HG03521 (cell line): ENCODE results near the gene PRSS27.
"Not testable (repeated sequence)": the region's sequence is repeated elsewhere in the genome, so short reads cannot be mapped to it uniquely, and the experiment has no call there.

Experiments used
- ATAC-seq: cut with Tn5 transposase; IDR thresholded peaks from one replicate; pipeline ENCODE4 v1.9.1; 2021; ENCODE audit warnings: mild to moderate bottlenecking, moderate library complexity; ENCODE audit not compliant: unreplicated experiment

The PRSS27 gene

DNA sequence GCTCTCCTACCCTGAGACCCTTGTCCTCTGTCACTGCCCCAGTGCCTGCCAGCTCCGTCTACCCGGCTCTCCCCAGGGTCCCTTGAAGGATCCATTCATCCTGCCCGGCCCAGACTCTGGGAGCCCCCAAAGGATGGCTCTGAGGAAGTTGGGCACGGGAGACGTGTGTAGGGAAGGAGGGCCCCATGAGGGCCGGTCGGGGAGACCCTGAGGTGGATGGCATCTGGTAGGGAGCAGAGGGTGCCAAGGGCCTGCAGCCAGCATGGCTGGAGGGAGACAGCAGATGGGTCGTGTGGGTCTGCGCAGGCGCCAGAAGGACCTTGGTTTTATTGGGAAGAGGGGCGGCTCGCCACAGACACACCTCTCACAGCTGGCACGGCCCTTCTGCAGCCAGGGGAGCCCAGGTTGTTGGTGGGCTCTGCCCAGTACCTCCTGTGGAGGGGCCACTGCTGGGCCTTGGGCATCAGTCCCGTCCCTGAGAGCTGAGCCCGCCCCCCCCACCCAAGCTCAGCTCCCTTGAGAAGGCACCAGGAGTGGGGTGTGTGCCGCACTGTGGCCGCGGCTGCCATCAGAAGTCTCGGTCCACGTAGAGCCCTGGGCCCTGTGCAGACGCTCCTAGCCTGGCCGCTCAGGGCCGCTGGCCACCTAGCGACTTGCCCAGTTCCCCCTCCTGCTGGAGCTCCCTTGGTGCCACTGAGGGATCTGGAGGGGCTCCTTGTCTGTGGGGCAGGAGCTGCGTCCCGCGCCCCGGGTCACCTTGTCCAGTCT lies 21.7 kb downstream of the PRSS27 start:
- ATAC-seq = no peak

- ATAC-seq = no peak
Observed at GRCh38 chr16:2697401-2697948, 22.5 kb downstream of the PRSS27 start.

DNA sequence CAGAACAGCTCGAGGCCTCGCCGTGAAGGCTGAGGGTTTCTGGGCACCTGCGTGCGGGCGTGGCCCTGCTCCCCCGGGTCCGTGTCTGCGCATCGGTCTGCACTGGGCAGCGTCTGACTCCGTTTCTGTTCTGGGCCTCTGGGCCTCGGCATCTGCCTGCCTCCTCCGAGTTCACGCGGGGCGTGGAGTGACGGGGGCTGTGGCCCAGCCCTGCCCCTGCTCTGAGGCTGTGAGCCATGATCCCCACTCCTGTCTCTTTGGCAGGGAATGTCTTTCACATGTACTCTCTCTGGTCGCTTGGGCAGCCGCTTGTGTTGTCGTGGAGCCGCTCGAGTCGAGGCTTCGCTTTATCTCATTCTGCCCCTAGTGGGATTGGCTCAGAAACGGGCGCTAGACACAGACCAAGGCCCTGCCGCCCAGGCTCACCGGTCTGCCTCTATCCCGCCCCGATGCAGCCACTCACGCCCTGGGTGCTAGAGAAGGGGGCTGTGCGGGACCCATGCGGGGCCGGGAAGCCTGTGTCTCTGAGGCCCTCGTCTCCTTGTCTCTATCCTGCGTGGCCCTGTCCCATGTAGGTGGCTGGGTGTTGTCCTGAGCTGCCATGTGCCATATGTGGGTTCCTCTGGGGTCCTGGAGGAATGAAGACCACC lies 23.3 kb downstream of the PRSS27 start:
- not testable (repeated sequence) for ATAC-seq

- no peak for ATAC-seq
Observed at GRCh38 chr16:2692948-2693651, 26.9 kb downstream of the PRSS27 start.

- no peak for ATAC-seq
Observed at GRCh38 chr16:2692251-2692947, 27.6 kb downstream of the PRSS27 start.

GRCh38 chr16:2691491-2692248 lies 28.4 kb downstream of the PRSS27 start:
- no peak for ATAC-seq

DNA sequence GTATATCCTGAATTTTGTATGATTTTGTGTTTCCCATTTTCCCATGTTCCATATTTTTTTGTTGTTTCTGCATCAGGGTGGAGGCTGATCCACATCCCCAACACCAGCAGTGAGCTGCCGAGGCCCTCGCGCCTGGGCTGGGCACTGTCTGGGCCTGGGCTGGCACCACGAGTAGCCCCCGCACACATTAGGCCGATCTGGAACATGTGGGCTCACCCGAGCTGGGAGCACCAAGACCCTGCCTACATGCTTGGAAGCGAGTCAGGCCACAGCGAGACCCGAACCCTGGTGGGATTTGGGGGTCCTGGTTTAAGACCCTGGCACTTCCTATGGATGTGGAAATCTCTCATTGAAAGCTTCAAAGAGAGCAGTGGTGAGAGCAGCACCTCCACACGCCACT lies 29.2 kb downstream of the PRSS27 start:
- ATAC-seq = no peak

- ATAC-seq = no peak
Observed at GRCh38 chr16:2689968-2690801, 29.8 kb downstream of the PRSS27 start.

DNA sequence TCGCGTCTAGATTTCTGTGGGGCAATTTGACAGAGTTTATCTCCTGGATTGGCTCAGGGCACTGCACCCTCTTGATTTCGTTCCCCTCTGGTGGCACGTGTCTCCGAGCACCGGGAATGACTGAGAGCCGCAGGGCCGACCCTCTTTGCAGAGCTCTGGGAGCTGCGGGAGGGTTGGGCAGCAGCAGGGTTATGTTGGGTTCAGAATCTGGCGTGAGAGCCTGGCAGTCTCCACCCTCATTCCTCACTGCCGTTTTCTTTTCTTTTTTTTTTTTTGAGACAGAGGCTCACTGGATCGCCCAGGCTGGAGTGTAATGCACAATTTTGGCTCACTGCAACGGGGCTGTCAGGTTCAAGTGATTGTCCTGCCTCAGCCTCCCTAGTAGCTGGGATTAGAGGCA lies 30.6 kb downstream of the PRSS27 start:
- ATAC-seq = not testable (repeated sequence)

- ATAC-seq = no peak
Observed at GRCh38 chr16:2687531-2688308, 32.3 kb downstream of the PRSS27 start.

DNA sequence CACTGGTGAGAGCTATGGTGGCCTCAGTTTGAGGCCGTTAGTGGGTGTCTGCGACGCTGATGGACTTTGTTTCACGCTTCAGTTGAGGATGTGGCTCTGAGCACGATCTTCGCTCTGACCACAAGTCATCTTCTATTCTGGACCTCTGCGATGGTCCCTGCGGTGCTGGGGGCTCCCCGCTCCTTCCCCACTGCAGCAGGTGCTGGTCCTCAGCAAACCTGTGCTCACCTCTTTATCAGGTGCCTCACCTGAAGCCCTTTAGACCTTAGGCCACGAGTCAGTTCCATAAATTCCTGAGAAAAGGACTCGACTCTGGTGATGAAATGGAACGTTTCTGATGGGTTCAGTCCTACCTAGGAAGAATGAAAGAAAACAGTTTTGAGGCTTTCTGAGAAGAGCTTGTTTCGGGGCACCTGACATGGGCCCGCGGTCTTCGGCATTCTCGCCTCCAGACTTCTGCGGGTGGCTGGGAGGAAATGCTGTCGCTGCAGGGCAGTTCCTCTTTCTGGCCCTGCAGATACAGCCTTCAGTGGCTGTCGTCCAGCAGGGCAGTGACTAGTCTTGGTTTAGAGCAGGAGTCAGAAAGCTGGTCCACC lies 33.0 kb downstream of the PRSS27 start:
- ATAC-seq = peak; percentile 33

DNA sequence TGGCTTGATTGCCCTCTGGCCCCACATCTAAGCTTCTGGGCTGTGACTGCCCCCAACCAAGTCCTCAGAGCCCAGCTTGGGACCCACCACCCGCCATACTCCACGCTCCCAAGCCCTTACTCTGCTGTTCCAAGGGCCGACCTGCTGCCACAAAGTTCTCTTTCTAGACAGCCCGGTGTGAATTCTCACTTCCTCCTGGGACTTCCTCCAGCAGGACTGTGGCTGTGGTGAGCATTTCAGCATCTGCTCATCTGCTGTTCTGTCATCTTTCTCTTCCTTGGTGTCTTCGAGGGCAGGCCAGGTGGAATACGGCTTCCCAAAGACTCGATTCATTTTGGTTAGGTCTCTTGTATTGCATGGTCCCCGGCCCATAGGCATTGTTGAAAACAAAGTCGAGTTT lies 33.9 kb downstream of the PRSS27 start:
- not testable (repeated sequence) for ATAC-seq

- not testable (repeated sequence) for ATAC-seq
Observed at GRCh38 chr16:2683041-2683440, 37.0 kb downstream of the PRSS27 start.

DNA sequence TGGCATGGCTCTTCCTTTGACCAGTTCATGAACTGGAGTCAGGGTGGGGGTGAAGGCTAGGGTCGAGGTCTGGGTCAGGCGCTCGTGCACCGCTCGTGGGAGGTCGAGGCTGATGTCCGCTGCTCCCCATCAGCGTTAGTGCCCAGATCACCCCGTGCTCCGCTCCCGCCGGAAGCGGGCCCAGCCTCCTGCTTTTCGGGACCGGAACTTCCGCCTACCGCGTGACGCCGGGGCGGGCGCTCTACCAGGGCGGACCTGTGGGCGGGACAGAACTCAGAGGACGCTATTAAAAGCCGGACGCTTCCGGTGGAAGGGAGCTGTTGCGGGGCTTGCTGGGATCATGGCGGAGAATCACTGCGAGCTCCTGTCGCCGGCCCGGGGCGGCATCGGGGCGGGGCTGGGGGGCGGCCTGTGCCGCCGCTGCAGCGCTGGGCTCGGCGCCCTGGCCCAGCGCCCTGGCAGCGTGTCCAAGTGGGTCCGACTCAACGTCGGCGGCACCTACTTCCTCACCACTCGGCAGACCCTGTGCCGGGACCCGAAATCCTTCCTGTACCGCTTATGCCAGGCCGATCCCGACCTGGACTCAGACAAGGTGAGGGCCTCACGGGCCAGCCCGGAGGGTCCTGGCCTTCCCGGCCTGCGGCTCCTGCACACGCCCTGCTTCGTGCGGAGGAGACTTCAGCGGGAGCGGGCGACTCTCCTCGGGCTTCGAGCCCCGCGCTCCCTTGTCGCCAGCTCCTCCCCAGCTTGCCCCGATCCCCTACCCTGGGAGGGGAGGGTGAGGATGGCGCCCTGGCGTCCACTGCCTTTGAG lies 37.6 kb downstream of the PRSS27 start, which contains the start of gene KCTD5:
Gene KCTD5 (plus strand): TSS at position 315 of the 813 bp plus-strand sequence. CDS start 26 bp downstream, at position 341.
- peak; percentile 71 for ATAC-seq

- not testable (repeated sequence) for ATAC-seq
Observed at GRCh38 chr16:2680360-2680759, 39.7 kb downstream of the PRSS27 start.

GRCh38 chr16:2679902-2680301 lies 40.1 kb downstream of the PRSS27 start:
- not testable (repeated sequence) for ATAC-seq
